ENCODE measurements around the gene MARK2.

Gene MARK2

DNA sequence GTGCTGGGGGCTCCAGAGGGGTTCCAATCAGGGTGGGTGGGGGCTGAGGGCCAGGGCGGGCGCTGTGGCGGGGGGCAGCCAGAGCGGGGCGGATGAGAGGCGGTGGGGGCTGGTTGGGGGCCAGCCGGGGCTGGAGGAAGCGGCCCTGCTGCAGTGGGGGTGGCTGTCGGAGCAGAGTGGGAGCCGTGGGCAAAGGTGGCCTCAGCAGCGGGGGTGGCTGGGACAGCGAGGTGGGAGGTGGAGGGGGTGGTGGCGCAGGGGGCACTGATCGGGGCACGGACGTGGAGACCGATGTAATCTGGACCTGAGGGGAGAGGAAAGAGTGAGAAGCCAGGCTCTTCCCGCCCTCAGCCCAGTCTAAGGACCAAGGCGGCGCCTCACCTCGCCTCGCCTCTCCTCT lies 73.0 kb downstream of the MARK2 start:
- no peak for DNase-seq

DNA sequence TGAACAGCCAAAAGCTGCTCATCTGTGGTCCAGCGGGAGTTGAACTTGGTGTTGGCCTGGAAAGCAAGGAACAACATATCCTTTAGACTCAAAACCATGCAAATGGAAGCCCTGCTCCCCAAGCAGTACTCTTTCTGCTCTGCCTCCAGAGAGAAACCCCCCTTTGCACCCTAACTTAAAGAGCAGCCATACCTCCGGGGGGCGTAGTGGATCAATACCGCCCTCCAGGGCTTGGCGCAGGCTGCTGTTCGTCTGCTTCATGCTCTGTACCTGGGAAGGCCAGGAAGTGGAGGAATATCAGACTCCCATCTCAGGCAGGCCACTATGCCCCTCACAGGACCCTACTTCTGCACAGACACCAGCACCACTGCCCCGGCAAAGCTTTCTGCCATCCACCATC lies 73.8 kb downstream of the MARK2 start:
- DNase-seq = no peak

DNA sequence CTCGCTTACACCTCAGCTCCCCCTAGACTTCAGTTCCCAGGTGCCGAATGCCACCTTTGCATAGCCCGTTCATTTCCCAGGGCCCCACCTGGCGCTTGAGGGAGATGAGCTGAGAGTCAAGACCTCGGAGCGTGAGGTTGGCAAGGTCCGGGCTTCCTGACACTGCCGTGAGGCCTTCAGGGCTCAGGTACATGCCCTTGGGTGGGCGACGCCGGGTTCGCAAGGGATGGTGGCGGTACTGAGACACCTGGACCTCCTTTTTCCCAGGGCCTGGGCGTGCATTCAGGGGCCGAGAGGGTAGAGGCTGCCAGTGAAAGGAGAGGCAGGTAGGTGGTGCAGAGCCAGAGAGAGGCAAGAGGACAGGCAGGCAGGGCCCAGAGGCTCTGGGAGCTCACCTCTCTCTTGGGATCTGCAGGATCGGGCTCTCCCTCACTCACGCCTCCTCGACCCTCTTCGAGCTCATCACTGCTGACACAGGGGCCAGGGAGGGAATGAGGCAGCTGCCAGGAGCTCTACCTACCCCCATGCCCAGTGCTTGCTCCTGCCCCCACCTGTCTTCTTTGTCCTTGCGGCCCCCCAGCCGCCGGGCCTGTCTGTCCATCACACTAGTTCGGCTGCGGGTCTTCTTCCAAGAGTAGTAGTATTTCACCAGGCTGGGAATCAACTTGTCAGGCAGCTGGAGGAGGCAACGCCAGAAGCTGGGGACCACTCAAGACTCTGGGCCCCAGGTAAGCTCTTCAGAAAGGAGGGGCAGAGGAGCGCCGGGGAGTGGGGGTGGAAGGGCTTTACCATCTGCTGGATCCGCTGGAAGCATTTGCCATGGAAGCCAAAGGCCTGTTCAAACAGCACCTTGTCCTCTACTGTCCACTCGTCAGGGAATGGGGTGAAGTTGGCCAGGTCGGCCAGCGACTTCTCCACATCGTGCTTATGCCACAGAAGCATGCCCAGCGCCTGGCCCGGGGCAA lies 75.2 kb downstream of the MARK2 start:
- no peak for DNase-seq

DNA sequence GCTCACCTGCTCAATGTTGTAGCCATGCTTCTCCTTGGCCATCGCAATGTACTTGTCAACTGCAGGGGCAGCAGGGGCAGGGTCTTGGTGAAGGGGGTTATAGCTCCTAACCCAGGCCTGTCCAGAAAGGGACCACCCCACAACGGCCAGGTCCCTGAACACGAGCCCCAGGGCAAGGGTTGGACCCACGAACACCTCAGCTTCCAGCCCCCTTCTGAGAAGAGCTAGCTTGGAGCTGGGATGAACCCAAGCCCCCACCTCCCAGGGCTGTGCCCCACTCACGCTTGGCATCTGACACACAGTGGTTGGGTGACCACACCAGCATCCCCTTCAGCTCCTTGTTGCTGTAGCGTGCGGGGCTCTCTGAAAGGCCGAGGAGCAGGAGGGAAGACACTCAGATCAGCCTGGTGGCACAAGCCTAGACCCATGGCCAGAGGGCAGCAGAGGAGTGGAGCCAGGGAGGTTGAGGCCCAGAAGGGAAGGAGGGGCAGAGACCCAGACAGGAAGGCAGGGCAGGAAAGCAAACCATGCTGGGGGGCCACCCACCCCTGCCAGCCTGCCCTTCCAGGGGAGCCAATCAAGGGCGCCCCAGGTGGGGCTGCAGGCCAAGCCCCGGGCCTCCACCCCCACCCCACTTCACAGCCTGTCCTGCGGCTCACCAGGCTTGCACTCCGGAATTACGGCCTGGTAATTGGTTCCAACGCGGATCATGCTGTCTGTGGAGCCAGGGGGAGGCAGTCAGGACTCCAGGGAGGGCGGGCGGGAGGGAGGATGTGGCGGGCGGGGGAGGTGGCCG lies 76.2 kb downstream of the MARK2 start:
- DNase-seq = no peak

DNA sequence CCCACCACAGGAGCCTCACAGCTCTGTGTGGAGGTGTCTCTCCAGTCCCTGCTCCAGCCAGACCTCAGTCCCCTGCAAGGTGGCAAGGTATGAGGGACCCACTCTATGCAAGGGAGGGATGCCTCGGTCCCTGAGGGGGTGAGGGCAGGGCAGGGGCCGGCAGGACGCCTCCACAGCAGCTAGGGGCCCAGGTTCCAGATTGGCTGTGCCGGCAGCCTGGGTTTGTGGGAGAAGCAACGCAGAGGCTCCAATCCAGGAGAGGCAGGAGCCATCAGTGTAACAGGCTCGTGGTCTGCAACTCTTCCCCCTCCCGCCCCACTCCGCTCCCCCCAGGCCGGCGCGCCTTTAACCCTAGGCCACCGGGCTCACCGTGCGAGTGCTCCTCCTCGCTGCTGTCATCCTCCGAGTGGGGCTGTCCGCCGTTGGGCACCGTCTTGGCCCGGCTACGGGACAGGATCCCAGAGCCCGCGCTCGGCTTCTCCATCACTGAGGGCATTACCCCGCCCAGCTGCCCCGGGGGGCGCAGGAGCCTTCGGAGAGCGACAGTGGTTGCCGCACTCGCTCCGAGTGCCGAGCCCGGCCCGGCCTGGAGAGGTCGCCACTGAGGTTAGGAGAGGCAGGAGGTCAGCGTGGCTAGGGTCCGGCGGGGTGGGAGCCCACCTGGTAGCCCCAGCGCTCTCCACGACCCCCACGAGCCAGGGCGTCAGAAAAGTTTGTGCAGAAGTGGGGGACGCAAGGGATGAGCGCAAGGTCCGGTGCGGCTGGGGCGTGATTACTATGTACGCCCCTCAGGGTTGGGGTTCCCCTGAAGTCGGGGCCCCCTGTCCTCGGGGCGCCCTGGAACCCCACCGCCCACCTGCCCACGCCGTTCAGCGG lies 77.3 kb downstream of the MARK2 start:
- DNase-seq = no peak

DNA sequence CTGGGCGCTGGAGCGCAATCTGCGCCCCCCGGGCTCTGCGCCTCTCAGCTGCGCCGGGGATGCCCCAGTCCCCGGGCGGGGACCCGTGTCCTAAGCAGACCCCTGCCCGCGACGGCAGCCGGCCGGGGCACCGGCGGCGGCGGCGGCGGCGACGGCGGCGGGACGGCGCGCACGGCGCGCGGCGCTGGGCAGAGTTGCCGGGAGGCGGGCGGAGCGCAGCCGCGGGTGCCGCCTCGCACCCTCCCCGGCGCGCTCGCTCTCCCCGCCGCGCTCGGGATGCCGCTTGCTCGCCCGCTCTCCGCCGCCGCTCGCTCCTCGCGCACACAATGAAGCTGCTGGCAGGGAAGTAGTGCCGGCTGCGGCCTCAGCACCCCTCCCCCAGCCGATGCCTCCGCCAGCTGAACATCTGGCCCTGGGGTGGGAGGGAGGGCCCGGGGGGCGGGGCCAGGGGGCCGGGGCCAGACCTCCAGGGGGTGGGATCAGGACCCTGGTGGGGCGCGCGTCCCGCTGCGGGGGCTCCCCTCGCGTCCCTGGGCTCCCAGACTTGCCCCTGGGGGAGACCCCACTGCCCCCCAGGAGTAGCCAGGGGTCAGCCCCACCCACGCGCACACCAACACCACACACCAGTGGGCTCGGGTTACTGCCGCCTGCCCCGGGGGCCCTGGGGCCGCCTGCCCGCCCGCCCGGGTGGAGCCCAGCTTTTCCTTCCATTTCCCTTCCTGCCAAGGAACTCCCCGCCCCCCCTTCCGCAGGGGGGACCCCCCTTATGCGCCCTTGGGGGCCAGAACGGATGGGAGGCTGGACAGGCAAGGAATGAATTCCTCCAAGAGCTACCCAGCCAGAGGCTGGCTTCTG lies 78.2 kb downstream of the MARK2 start, which contains the start of gene RCOR2:
Gene RCOR2 (minus strand): TSS at position 328 of the 855 bp plus-strand sequence. CDS start 708 bp downstream, outside the sequence.
- peak; percentile 22 to 74 for DNase-seq

DNA sequence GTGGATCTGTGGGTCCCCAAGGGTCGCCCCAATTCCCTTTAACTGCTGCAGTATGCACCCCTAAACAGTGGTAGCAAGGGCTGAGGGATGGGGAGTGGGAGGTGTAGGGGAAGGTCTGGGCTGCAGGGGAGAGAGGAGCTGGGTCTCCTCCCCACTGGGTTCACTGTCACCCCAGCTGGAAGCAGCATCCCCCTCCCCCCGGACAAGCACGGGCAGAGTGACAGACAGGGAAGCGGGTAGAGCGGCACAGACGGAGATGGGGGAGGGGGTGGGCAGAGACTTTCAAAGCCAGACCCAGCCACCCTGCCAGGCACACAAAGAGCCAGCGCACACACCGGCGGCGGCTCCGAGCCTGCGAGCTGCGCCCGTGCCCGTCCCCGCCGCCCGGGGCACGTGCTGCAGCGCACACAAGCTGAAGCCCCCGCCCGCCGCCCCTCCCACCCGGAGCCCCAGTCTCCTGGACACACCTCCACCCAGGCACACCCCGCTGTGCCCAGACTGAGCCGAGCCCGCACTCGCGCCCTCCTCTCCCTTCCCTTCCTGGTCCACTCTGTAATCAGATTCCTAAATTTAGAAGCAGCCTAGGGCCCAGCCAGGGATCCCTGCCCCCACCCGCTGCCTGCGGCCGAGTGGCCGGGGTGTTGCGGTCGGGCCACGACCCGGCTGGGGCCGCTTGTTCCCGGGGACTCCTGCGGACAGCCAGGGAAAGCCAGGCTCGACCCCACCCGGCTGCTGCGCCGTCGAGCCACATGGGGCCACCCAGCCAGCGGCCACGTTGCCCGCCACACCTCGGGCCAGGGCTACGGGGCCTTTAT lies 79.0 kb downstream of the MARK2 start:
- peak; percentile 41 to 46 for DNase-seq

DNA sequence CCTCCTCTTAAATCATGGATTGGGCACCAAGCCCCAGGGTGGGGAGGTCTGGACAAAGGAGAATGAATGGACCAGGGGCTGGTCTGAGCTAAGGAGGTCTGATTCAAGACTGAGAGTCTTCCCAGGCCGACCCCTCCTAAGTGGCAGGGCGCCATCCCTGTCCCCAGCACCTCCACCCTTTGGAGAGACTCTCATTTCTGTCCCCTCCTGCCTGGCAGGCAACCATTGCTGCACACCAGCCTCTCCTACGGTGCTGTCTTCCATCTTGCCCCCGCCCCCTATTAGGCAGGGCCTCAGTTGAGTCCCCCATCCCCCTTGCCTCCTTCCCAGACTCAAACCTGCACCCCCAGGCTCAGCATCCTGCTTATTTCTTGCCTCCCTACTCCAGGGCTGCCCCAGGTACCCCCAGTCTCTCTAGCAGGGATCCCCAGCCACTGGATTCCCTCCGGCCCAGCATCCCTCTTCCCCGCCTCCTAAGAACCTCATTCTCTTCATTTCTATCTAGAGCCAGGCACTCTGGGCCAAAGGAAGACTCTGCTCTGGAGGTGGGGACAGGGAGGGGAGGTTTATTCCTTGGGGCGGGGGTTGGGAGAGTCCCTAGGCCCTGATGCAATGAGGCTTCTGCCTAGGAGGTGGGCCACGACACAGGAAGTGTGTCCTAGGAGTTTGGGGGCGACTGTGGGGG lies 79.7 kb downstream of the MARK2 start:
- no peak for DNase-seq

DNA sequence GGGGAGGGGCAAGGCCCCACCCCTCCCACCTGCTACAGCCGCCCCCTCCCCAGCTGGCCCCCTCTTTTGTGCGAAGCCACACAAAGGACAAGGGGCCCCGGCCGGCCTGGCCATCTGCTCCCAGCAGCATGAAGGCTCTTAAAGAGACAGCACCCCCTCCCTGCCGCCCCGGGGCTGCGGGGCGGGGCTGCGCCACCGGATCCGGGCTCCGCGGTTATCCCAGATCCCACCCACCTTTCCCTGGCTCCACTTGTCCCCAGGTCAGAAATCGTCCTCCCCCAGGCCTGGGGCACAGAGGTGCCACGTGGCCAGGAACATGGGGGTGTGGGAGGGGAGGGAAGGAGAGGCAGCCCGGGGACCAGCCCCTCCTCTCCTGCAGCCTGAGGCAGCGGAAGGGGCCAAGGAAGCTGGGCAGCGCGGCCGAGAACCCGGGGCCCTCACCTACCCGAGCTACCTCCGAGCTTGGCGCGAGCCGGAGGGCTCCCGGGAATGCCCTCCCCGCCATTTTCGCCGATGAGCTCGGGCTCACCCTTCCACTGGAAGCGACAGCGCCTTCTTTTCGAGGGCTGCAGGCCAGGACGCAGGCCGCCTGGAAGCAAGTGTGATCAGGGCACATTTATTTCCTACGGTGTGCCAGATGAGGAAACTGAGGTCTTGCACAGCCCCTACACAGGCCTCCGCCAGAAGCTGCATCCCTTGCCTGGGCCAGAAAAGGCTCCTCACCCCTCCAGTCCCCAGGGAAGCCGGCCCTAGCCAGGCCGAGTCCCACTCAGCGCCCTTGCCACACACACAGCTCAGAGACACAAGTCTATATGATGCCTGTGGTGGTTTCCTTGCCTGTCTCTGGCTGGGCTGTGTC lies 80.6 kb downstream of the MARK2 start:
- no peak for DNase-seq

DNA sequence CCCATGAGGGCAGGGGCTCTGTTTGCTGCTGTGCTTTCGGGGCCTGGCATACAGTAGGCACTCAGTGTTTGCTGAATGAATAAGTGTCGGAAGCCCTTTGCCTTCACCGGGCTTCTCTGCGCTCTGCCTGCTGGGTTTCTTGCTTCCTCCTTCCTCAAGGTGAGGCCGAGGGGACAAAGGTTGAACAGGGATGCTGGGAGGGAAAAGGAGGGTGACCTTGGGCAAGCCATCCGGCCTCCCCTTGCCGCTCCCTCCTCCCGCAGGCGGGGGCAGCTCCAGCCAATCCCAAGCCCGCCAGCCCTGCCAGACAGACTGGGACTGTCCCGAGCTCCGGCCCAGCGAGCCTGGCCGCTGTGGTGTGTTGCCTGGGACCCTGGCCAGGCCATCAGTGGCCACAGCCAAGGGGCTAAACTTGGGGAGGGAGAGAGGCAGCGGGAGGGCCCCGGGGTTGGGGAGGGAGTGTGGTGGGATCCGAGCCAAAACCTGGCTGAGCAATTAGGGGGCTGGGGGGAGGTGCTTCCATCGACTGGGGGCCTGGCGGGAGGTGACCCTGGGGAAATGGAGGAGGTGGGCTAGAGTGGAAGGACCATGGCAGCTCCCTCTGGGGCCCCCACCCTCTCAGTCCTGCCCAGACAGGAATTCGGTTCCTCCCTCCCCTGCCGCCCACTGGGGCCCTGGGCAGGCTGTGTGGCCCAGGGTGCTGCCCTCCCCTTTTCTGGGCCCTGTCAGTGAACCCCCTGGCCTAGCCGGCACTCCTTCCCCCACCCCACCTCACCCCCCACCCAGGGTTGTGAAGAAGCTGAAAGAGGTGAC lies 81.4 kb downstream of the MARK2 start:
- DNase-seq = no peak

DNA sequence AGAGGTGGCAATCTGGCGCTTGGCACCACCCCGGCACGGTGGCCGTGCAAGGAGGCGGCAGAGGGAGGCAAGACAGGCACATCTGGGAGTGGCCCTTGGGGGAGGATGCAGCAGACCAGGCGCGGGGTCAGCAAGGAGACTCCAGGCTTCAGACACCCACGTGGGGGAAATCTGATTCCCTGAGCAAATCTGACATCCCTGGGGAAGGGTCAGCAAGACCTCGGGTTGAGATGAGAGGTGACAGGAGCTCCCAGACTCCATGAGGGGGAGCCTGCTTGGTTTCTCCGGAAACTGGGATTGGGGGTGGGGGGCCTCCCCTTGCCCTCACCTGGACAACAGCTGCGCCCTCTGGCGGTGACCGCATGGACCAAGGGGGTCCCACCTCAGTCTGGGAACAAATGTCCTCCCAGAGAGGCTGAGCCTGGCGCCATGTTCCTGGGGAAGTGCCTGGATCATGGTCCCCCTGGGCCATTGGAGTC lies 82.1 kb downstream of the MARK2 start:
- DNase-seq = no peak

DNA sequence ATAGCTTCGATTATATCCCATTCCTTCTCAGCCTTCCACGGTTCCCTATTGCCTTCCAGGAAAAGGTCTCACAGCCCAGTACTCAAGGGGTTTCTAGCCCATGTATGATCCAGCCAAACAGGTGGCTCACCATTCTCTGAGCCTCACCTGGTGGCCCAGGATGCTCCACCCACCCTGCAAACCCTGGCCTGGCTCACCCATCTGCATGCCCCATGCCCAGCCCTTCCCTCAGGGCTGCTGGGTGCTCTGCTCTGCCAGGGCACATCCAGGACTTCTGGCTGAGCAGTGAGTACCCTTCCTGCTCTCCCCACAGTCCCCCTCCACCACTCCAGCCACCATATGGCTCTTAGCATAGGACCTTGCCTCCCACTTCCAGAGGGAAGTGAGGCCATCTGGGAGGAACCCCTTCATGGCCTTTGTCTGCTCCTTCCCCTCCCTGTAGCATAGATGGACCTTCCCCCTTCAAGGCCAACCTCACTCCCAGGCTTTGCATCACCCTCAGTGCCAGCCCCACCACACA lies 83.8 kb downstream of the MARK2 start:
- DNase-seq = no peak

DNA sequence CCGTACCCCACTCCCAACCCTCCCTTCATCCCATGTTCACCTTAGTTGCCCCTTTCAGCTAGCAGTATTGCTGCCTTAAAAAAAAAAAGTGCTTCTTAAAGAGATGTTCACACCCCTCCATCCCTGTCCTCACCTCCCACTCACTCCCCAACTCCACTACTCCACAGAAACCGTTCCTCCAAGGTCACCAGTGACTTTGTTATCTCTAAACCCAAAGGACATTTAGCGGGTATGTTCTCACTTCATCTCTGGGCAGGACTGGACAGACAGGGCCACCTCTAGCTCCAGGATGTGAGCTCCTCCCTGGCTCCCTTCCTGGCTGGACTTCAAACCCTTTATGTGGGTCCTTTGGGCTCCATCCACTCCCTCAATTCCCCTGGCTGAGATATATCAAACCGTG lies 84.4 kb downstream of the MARK2 start:
- no peak for DNase-seq

DNA sequence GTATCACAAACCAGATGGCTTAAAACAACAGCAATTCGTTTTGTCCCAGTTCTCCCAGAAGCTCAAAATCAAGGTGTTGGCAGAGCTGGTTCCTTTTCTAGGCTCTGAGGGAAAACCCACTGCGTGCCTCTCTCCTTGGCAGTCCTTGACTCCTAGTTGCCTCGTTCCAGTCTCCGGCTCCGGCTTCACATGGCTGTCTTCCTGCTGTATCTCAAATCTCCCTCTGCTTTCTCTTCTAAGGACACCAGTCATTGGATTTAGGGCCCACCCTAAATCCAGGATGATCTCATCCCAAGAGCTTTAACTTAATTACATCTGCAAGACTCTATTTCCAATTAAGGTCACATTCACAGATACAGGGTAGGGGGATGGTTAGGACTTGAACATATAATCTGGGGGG lies 90.7 kb downstream of the MARK2 start:
- no peak for DNase-seq

DNA sequence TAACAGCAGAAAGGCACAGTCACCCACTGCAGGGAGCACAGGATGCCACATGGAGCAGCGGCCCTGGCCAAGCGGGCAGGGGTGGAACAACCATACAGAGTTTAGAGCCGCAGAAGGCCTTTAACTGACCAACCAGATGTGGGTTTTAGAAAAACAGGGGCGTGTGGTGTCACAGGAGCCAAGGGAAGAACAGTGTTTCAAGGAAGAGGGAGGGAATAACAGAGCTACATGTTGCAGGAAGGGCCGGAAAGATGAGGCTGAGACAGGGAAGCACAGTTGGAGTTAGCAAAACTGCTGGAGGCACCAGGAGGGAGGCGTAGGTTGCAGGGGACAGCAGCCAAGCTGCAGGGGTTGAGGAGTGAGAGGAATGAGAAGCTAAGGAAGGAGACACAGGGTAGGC lies 92.1 kb downstream of the MARK2 start:
- no peak for DNase-seq

DNA sequence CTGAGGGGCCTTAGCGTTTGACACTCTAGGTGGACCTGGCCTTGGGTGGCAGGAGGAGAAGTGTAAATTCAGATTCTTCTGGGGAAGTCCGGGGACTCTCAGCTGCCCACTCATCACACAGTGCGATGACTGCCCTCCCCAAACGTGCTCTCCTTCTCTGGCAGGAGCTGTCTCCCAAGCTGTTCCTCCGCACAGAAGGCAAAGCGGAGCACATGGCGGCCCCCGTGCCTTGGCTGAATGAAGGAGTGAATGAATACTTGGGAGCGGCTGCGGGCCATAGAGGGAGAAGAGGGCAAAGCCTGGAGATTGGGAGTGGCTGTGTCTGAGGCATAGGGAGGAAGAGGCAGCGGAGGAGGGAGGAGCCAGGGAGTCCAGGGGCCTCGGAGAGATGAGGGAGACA lies 93.0 kb downstream of the MARK2 start:
- no peak for DNase-seq

DNA sequence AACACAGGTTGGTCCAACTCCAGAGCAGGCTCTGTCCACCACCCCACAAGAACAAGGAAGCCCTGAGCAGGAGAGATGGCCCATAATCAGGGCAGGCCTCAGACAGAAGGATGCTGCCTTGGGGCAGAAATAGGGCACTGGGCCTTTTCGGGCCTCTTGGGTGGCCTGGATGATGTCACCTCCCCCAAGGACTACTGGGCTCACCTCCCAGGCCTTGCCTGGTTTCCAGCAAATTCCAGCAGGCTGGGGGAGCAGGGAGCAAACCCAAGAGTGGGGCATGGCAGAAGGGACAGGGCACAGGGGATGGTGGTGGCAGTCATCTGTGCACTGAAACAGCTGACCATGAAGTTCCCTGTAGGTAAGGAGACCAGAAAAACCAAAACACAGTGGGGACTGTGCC lies 94.5 kb downstream of the MARK2 start:
- no peak for DNase-seq
